ENCODE data around the gene DNAI7.

The DNAI7 gene

GRCh38 chr12:25063873-25064628 is 130.9 kb downstream of the DNAI7 start:
- no peak overlapping the region for H2BK120ac ChIP-seq (ENCODE audit: low read depth, low read length)
- no peaks in the 10 kb centered on the region for H3K36me3 ChIP-seq (replicated peaks in 1 of 2; ENCODE audit: control insufficient read depth in 2 of 2, insufficient read depth in 2 of 2, low read length in 2 of 2)
- no peaks in the 10 kb centered on the region for H3K4me1 ChIP-seq (ENCODE audit: control insufficient read depth in 2 of 2, insufficient read depth in 1 of 2, low read depth in 1 of 2, low read length in 2 of 2)
- no peak overlapping the region for H2BK12ac ChIP-seq (ENCODE audit: low read length)
- H2BK5ac ChIP-seq (ENCODE audit: low read length): no peak overlapping the region
- H4K91ac ChIP-seq (ENCODE audit: low read depth, low read length, poor library complexity): no peak overlapping the region
- H3K18ac ChIP-seq (ENCODE audit: low read length): no peak overlapping the region
- no peak overlapping the region for H3K4me3 ChIP-seq (ENCODE audit: low read length in 2 of 2)
- H3K4me2 ChIP-seq (ENCODE audit: insufficient read depth, low read length, poor library complexity, severe bottlenecking): no peak overlapping the region
- H2AK5ac ChIP-seq (ENCODE audit: low read depth, low read length): no peak overlapping the region
- H3K27ac ChIP-seq (replicated peaks; ENCODE audit: low read length): no peak overlapping the region
- no peak overlapping the region for H2AFZ ChIP-seq (ENCODE audit: low read length)
- no peak overlapping the region for H2BK15ac ChIP-seq (ENCODE audit: low read length)
- no CpG with 5 or more reads among the region's 5 CpGs for WGBS, 2 donors (ENCODE audit: extremely low coverage in 2 of 2, insufficient read length in 2 of 2, insufficient replicate concordance in 1 of 2)
- H4K8ac ChIP-seq (ENCODE audit: low read depth, low read length): no peak overlapping the region
- H3K27me3 ChIP-seq (ENCODE audit: control insufficient read depth in 3 of 3, insufficient read depth in 3 of 3, low read depth in 1 of 3, low read length in 3 of 3): no peaks in the 10 kb centered on the region
- no peaks in the 10 kb centered on the region for H3K79me1 ChIP-seq (ENCODE audit: low read depth, low read length)
- no peak overlapping the region for H3K23ac ChIP-seq (ENCODE audit: low read depth, low read length, poor library complexity)
- H3K9me3 ChIP-seq (replicated peaks in 1 of 2; ENCODE audit: control insufficient read depth in 2 of 2, insufficient read depth in 1 of 2, low read depth in 1 of 2, low read length in 2 of 2): no peaks in the 10 kb centered on the region
- DNase-seq (ENCODE audit: low spot score): no peak
- H3K4ac ChIP-seq (ENCODE audit: low read length): no peak overlapping the region
- H3K14ac ChIP-seq (ENCODE audit: low read length): no peak overlapping the region
- H3K9ac ChIP-seq (ENCODE audit: low read depth, low read length, poor library complexity): no peak overlapping the region

- no peak overlapping the region for H2AFZ ChIP-seq (ENCODE audit: low read length)
- no peak overlapping the region for H4K91ac ChIP-seq (ENCODE audit: low read depth, low read length, poor library complexity)
Observed at GRCh38 chr12:25058658-25059058, 136.3 kb downstream of the DNAI7 start.

More at GRCh38 chr12:25058658-25059058, 136.3 kb downstream of the DNAI7 start:
- H3K23ac ChIP-seq (ENCODE audit: low read depth, low read length, poor library complexity): no peak overlapping the region
- H3K36me3 ChIP-seq (replicated peaks in 1 of 2; ENCODE audit: control insufficient read depth in 2 of 2, insufficient read depth in 2 of 2, low read length in 2 of 2): no peaks in the 10 kb centered on the region
- H3K4me1 ChIP-seq (ENCODE audit: control insufficient read depth in 2 of 2, insufficient read depth in 1 of 2, low read depth in 1 of 2, low read length in 2 of 2): peaks cover 0 to 2% of the 10 kb centered on the region in 2 donors
- no peak overlapping the region for H3K27ac ChIP-seq (replicated peaks; ENCODE audit: low read length)
- H2BK5ac ChIP-seq (ENCODE audit: low read length): no peak overlapping the region
- no peak overlapping the region for H2BK120ac ChIP-seq (ENCODE audit: low read depth, low read length)
- no peak overlapping the region for H3K14ac ChIP-seq (ENCODE audit: low read length)
- no peaks in the 10 kb centered on the region for H3K27me3 ChIP-seq (ENCODE audit: control insufficient read depth in 3 of 3, insufficient read depth in 3 of 3, low read depth in 1 of 3, low read length in 3 of 3)
- H3K79me1 ChIP-seq (ENCODE audit: low read depth, low read length): no peaks in the 10 kb centered on the region
- H2BK15ac ChIP-seq (ENCODE audit: low read length): no peak overlapping the region
- no peak overlapping the region for H3K4me2 ChIP-seq (ENCODE audit: insufficient read depth, low read length, poor library complexity, severe bottlenecking)
- H3K18ac ChIP-seq (ENCODE audit: low read length): no peak overlapping the region
- no peak overlapping the region for H2BK12ac ChIP-seq (ENCODE audit: low read length)
- no peak for DNase-seq (ENCODE audit: low spot score)
- H3K9me3 ChIP-seq (replicated peaks in 1 of 2; ENCODE audit: control insufficient read depth in 2 of 2, insufficient read depth in 1 of 2, low read depth in 1 of 2, low read length in 2 of 2): no peaks in the 10 kb centered on the region
- H3K4me3 ChIP-seq (ENCODE audit: low read length in 2 of 2): no peak overlapping the region
- no peak overlapping the region for H4K8ac ChIP-seq (ENCODE audit: low read depth, low read length)
- no peak overlapping the region for H2AK5ac ChIP-seq (ENCODE audit: low read depth, low read length)
- H3K9ac ChIP-seq (ENCODE audit: low read depth, low read length, poor library complexity): no peak overlapping the region
- H3K4ac ChIP-seq (ENCODE audit: low read length): no peak overlapping the region

All from neuronal stem cell (in vitro differentiated cells).